Renal cortical epithelial cell (primary cell): ENCODE results near the gene HNRNPA1. TPM values are rescaled to one million over a fixed set of nuclear protein-coding genes. Genes with fewer than 3 reads are reported as not detected.

ENCODE experiments used
- total RNA-seq: library from RNA; depleted of rRNA; stranded (reverse); fragments of >200 nt; gene quantifications from 2 replicates; pipeline ENCODE4 v1.2.3, GENCODE V29; 2014

HNRNPA1 gene
- total RNA-seq, 1 donor from 2014 or later: 386 TPM

Other genes starting within 250 kb of the HNRNPA1 start
- 0.80 TPM in 1 of 2 replicates, not detected in the other for gene HOXC5, start 247.7 kb upstream of the HNRNPA1 start, total RNA-seq
- 0.52 and 1.5 TPM in 2 replicates for gene HOXC4, start 226.9 kb upstream of the HNRNPA1 start, total RNA-seq
- gene SMUG1, start 91.7 kb upstream of the HNRNPA1 start, total RNA-seq: 22.3 and 41.0 TPM in 2 replicates
- 35.4 and 97.5 TPM in 2 replicates for gene CBX5, start 604 bp upstream of the HNRNPA1 start, total RNA-seq
- gene NFE2, start 20.3 kb downstream of the HNRNPA1 start, total RNA-seq: 0.45 TPM in 1 of 2 replicates, not detected in the other
- gene COPZ1, start 44.4 kb downstream of the HNRNPA1 start, total RNA-seq: 102 and 191 TPM in 2 replicates
- not detected in 2 replicates for gene GPR84, start 83.8 kb downstream of the HNRNPA1 start, total RNA-seq
- 3.0 and 10.2 TPM in 2 replicates for gene ZNF385A, start 104.0 kb downstream of the HNRNPA1 start, total RNA-seq
- 112 and 143 TPM in 2 replicates for gene ITGA5, start 138.5 kb downstream of the HNRNPA1 start, total RNA-seq
- 0.52 and 9.0 TPM in 2 replicates for gene GTSF1, start 192.9 kb downstream of the HNRNPA1 start, total RNA-seq
- gene NCKAP1L, start 217.0 kb downstream of the HNRNPA1 start, total RNA-seq: not detected in 2 replicates